ENCODE results near the gene CNPY3.
A peak's percentile ranks its signal among the peaks of the same experiment; 100 is the strongest.

Gene CNPY3

DNA sequence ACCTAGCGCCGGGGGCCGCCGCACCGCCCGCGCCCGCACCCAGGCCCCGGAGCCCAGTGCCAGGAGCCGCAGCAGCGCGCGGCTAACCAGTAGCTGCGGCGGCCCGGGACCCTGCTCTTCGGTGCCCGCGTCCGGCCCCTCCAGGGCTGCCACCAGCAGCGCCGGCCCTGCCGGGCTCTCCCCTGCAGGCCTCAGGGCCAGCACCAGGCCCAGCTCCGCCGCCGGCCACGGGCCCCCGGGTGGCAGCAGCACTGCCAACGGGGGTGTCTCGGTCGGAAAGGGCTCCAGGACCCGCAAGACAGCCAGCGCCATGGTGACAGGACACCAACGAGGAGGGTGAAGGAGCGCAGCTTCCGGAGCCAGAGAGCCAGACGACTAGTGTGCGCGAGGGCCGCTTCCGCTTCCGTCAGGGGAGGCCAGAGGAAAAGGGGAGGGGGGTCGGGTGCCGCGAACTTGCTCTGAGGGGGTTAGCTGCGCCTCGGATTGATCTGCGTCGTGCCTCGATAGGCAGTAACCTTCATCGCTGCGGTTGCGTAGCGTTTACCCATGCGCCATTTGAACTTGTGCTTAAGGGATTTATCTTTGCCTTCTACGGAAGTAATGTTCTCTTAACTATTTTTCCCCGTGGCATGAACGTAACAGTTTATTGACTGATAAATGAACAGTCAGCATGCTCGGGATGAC lies 49.7 kb downstream of the CNPY3 start, which contains the start of gene PEX6 (continued):
- TF ChIP-seq, protein P1, sequence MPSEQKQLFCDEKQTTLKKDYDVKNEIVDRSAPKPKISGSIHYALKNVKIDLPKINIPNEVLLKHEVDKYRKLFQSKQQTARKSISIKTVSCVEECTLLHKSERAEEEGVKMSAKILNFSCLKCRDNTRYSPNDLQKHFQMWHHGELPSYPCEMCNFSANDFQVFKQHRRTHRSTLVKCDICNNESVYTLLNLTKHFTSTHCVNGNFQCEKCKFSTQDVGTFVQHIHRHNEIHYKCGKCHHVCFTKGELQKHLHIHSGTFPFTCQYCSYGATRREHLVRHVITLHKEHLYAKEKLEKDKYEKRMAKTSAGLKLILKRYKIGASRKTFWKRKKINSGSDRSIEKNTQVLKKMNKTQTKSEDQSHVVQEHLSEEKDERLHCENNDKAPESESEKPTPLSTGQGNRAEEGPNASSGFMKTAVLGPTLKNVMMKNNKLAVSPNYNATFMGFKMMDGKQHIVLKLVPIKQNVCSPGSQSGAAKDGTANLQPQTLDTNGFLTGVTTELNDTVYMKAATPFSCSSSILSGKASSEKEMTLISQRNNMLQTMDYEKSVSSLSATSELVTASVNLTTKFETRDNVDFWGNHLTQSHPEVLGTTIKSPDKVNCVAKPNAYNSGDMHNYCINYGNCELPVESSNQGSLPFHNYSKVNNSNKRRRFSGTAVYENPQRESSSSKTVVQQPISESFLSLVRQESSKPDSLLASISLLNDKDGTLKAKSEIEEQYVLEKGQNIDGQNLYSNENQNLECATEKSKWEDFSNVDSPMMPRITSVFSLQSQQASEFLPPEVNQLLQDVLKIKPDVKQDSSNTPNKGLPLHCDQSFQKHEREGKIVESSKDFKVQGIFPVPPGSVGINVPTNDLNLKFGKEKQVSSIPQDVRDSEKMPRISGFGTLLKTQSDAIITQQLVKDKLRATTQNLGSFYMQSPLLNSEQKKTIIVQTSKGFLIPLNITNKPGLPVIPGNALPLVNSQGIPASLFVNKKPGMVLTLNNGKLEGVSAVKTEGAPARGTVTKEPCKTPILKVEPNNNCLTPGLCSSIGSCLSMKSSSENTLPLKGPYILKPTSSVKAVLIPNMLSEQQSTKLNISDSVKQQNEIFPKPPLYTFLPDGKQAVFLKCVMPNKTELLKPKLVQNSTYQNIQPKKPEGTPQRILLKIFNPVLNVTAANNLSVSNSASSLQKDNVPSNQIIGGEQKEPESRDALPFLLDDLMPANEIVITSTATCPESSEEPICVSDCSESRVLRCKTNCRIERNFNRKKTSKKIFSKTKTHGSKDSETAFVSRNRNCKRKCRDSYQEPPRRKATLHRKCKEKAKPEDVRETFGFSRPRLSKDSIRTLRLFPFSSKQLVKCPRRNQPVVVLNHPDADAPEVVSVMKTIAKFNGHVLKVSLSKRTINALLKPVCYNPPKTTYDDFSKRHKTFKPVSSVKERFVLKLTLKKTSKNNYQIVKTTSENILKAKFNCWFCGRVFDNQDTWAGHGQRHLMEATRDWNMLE (tag by site-specific recombination; conservative IDR thresholded peaks at IDR 0.05; ENCODE audit: low read depth): peak; percentile 62
- TF ChIP-seq KLF16 (tag by site-specific recombination; IDR thresholded peaks at IDR 0.05): peak; percentile 52; the same call in 1 of the 2 replicates
- TF ChIP-seq PRDM6 (tag by site-specific recombination; IDR thresholded peaks at IDR 0.05): no peak
- TF ChIP-seq TSHZ1 (tag by site-specific recombination; IDR thresholded peaks at IDR 0.05; ENCODE audit: borderline replicate concordance): no peak
- TF ChIP-seq, protein P2, sequence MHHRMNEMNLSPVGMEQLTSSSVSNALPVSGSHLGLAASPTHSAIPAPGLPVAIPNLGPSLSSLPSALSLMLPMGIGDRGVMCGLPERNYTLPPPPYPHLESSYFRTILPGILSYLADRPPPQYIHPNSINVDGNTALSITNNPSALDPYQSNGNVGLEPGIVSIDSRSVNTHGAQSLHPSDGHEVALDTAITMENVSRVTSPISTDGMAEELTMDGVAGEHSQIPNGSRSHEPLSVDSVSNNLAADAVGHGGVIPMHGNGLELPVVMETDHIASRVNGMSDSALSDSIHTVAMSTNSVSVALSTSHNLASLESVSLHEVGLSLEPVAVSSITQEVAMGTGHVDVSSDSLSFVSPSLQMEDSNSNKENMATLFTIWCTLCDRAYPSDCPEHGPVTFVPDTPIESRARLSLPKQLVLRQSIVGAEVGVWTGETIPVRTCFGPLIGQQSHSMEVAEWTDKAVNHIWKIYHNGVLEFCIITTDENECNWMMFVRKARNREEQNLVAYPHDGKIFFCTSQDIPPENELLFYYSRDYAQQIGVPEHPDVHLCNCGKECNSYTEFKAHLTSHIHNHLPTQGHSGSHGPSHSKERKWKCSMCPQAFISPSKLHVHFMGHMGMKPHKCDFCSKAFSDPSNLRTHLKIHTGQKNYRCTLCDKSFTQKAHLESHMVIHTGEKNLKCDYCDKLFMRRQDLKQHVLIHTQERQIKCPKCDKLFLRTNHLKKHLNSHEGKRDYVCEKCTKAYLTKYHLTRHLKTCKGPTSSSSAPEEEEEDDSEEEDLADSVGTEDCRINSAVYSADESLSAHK (tag by site-specific recombination; IDR thresholded peaks at IDR 0.05): no peak
- no peak for TF ChIP-seq SCRT1 (tag by site-specific recombination; IDR thresholded peaks at IDR 0.05; ENCODE audit: borderline replicate concordance)
- peak; percentile 76 for TF ChIP-seq GLIS1 (tag by site-specific recombination; IDR thresholded peaks at IDR 0.05)
- no peak for TF ChIP-seq ZNF670 (tag by site-specific recombination; IDR thresholded peaks at IDR 0.05; ENCODE audit: low read depth)
- no peak for TF ChIP-seq ZSCAN23 (tag by site-specific recombination; IDR thresholded peaks at IDR 0.05)
- no peak for TF ChIP-seq ZNF132 (tag by site-specific recombination; IDR thresholded peaks at IDR 0.05; ENCODE audit: borderline replicate concordance)
- TF ChIP-seq, protein P3, sequence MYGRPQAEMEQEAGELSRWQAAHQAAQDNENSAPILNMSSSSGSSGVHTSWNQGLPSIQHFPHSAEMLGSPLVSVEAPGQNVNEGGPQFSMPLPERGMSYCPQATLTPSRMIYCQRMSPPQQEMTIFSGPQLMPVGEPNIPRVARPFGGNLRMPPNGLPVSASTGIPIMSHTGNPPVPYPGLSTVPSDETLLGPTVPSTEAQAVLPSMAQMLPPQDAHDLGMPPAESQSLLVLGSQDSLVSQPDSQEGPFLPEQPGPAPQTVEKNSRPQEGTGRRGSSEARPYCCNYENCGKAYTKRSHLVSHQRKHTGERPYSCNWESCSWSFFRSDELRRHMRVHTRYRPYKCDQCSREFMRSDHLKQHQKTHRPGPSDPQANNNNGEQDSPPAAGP (tag by site-specific recombination; IDR thresholded peaks at IDR 0.05): 0 out of 2 replicates have a peak, but pooled peaks have one; percentile 33
- TF ChIP-seq KLF8 (tag by site-specific recombination; IDR thresholded peaks at IDR 0.05): no peak
- TF ChIP-seq ZNF777 (tag by site-specific recombination; IDR thresholded peaks at IDR 0.05; ENCODE audit: borderline replicate concordance): no peak
- TF ChIP-seq ZNF48 (tag by site-specific recombination; IDR thresholded peaks at IDR 0.05): no peak
- no peak; the same call in 1 of the 2 replicates for TF ChIP-seq ZBTB7A (tag by site-specific recombination; IDR thresholded peaks at IDR 0.05; ENCODE audit: low read depth)
- TF ChIP-seq, protein P4, sequence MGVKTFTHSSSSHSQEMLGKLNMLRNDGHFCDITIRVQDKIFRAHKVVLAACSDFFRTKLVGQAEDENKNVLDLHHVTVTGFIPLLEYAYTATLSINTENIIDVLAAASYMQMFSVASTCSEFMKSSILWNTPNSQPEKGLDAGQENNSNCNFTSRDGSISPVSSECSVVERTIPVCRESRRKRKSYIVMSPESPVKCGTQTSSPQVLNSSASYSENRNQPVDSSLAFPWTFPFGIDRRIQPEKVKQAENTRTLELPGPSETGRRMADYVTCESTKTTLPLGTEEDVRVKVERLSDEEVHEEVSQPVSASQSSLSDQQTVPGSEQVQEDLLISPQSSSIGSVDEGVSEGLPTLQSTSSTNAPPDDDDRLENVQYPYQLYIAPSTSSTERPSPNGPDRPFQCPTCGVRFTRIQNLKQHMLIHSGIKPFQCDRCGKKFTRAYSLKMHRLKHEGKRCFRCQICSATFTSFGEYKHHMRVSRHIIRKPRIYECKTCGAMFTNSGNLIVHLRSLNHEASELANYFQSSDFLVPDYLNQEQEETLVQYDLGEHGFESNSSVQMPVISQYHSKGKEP (tag by site-specific recombination; IDR thresholded peaks at IDR 0.05): no peak
- TF ChIP-seq PATZ1 (tag by site-specific recombination; IDR thresholded peaks at IDR 0.05): peak; percentile 93
- TF ChIP-seq TRIM28 (IDR thresholded peaks at IDR 0.05; ENCODE audit: borderline replicate concordance, low read length): no peak
